ENCODE measurements around the gene RNASEH2A. TPM values are rescaled to one million over a fixed set of nuclear protein-coding genes. Genes with fewer than 3 reads are reported as not detected.
"Not testable (repeated sequence)": the region's sequence is repeated elsewhere in the genome, so short reads cannot be mapped to it uniquely, and the experiment has no call there.

RNASEH2A gene
- total RNA-seq, 1 donor from 2014 or later = 37.2 TPM

GRCh38 chr19:12804051-12804450 lies 2.3 kb upstream of the RNASEH2A start:
- H3K4me3 Mint-ChIP-seq = no peak overlapping the region

GRCh38 chr19:12815088-12815487 lies 8.7 kb downstream of the RNASEH2A start:
- Mint-ChIP-seq H3K27ac (no peak overlapping the region), H3K27me3 (no peaks in the 10 kb centered on the region), H3K36me3 (no peaks in the 10 kb centered on the region), H3K4me3 (no peak overlapping the region), H3K9me3 (no peaks in the 10 kb centered on the region), H3K4me1 (ENCODE audit: unreplicated experiment) (no peaks in the 10 kb centered on the region)
- DNase-seq (ENCODE audit: extremely low spot score, unreplicated experiment) = no peak
- TF ChIP-seq CTCF (conservative IDR thresholded peaks at IDR 0.05) = no peak

More at GRCh38 chr19:12804051-12804450, 2.3 kb upstream of the RNASEH2A start:
- no peak for TF ChIP-seq CTCF (conservative IDR thresholded peaks at IDR 0.05)
- peaks cover 22% of the 10 kb centered on the region for H3K4me1 Mint-ChIP-seq (ENCODE audit: unreplicated experiment)
- DNase-seq (ENCODE audit: extremely low spot score, unreplicated experiment) = no peak
- peaks cover 3% of the 10 kb centered on the region for H3K27me3 Mint-ChIP-seq
- H3K36me3 Mint-ChIP-seq = peaks cover 5% of the 10 kb centered on the region
- no peak overlapping the region for H3K27ac Mint-ChIP-seq
- no peaks in the 10 kb centered on the region for H3K9me3 Mint-ChIP-seq

DNA sequence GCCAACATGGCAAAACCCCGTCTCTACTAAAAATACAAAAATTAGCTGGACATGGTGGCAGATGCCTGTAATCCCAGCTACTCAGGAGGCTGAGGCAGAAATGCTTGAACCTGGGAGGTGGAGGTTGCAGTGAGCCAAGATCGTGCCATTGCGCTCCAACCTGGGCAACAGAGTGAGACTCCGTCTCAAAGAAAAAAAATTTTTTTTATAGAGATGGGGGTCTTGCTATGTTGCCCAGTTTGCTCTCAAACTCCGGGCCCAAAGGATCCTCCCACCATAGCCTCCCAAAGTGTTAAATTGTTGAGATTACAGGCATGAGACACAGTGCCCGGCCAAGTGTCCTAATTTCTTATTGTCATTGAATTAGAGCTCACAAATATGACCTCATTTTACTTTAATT lies 10.8 kb downstream of the RNASEH2A start:
- not testable (repeated sequence) for H3K27ac Mint-ChIP-seq; DNase-seq (ENCODE audit: extremely low spot score, unreplicated experiment); H3K4me3 Mint-ChIP-seq; H3K27me3 Mint-ChIP-seq; H3K36me3 Mint-ChIP-seq; H3K4me1 Mint-ChIP-seq (ENCODE audit: unreplicated experiment); H3K9me3 Mint-ChIP-seq

DNA sequence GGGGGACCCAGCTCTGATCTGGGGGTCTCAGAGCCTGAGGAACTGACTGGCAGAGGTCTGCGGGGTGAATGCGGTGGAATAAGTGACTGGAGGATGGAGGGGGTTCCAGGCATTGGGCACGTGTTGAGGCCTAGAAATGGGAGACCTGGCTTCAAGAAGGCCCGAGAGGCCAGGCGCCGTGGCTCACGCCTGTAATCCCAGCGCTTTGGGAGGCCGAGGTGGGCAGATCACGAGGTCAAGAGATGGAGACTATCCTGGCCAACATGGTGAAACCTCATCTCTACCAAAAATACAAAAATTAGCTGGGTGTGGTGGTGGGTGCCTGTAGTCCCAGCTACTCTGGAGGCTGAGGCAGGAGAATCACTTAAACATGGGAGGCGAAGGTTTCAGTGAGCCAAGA lies 11.4 kb downstream of the RNASEH2A start:
- H3K9me3 Mint-ChIP-seq; H3K4me3 Mint-ChIP-seq; H3K27me3 Mint-ChIP-seq; H3K4me1 Mint-ChIP-seq (ENCODE audit: unreplicated experiment); DNase-seq (ENCODE audit: extremely low spot score, unreplicated experiment); H3K36me3 Mint-ChIP-seq; H3K27ac Mint-ChIP-seq: not testable (repeated sequence)

DNA sequence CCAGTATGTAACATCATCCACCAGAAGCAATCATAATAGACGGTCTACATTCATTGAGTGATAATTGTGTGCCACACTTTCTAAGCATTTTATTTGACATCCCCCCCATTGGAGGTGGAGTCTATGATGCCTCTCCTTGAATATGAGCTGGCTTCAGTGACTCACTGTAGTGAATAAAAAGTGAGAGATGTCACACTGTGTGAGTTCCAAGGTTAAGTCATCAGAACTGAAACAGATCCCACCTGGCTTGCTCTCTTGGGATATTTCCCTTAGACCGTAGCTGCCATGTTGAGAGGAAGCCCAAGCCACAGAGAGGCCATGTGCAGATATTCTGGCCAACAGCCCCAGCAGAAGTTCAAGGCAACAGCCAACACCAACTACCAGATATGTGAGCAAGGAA lies 15.4 kb downstream of the RNASEH2A start:
- DNase-seq (ENCODE audit: extremely low spot score, unreplicated experiment) = no peak
- no peak for TF ChIP-seq CTCF (conservative IDR thresholded peaks at IDR 0.05)
- Mint-ChIP-seq H3K4me3 (no peak overlapping the region), H3K27ac (peak overlapping the region; percentile 42), H3K36me3 (peaks cover 3% of the 10 kb centered on the region), H3K4me1 (ENCODE audit: unreplicated experiment) (no peaks in the 10 kb centered on the region), H3K27me3 (peaks cover 22% of the 10 kb centered on the region), H3K9me3 (peaks cover 4% of the 10 kb centered on the region)

GRCh38 chr19:12825254-12826131 lies 19.1 kb downstream of the RNASEH2A start:
- Mint-ChIP-seq H3K27ac (no peak overlapping the region), H3K27me3 (peaks cover 57% of the 10 kb centered on the region), H3K4me1 (ENCODE audit: unreplicated experiment) (no peaks in the 10 kb centered on the region), H3K9me3 (peaks cover 4% of the 10 kb centered on the region), H3K36me3 (peaks cover 3% of the 10 kb centered on the region), H3K4me3 (no peak overlapping the region)
- DNase-seq (ENCODE audit: extremely low spot score, unreplicated experiment) = no peak
- TF ChIP-seq CTCF (conservative IDR thresholded peaks at IDR 0.05) = peak; percentile 77
